Brain microvascular endothelial cell (primary cell): ENCODE results near the gene C2orf49.

Experiments used
- DNase-seq: peaks from one replicate; pipeline ENCODE4 v3.0.0-alpha.2; 2020
- H3K27ac ChIP-seq: fragments of 250-450 bp; sonication (Bioruptor Pico); 2 replicates; pipeline ENCODE4 v1.5.1; 2020; ENCODE audit warnings: mild to moderate bottlenecking, moderate library complexity
- H3K27me3 ChIP-seq: fragments of 250-450 bp; sonication (Bioruptor Pico); replicated peaks from 2 replicates; pipeline ENCODE4 v1.5.1; 2020; ENCODE audit warnings: mild to moderate bottlenecking
- H3K36me3 ChIP-seq: fragments of 250-450 bp; sonication (Bioruptor Pico); replicated peaks from 2 replicates; pipeline ENCODE4 v1.5.1; 2020; ENCODE audit warnings: mild to moderate bottlenecking
- H3K4me3 ChIP-seq: 2 replicates; pipeline ENCODE4 v1.5.1; 2011; ENCODE audit warnings: low read depth, mild to moderate bottlenecking, control low read depth, low read length, moderate library complexity
- CTCF ChIP-seq: IDR thresholded peaks from 2 replicates; pipeline ENCODE4 v1.5.1; 2011; ENCODE audit warnings: low read depth, mild to moderate bottlenecking, moderate library complexity, low read length, control low read depth, inconsistent platforms; ENCODE audit errors: missing control alignments
- in situ Hi-C: cut with HindIII; loops from 2 replicates; pipeline ENCODE4 v1.10.0; 2017; ENCODE audit warnings: low sequenced_read_pairs, low pct_ligation_motif_present

C2orf49 gene

GRCh38 chr2:105301646-105302045 is 35.7 kb upstream of the C2orf49 start:
- TF ChIP-seq CTCF: no peak

GRCh38 chr2:105307146-105307545 is 30.2 kb upstream of the C2orf49 start:
- in situ Hi-C loops: no loop called here
- Histone ChIP-seq H3K4me3 (no peak overlapping the region), H3K36me3 (peaks cover 10% of the 10 kb centered on the region), H3K27me3 (no peaks in the 10 kb centered on the region), H3K27ac (no peak overlapping the region)
- DNase-seq: no peak
- no peak for TF ChIP-seq CTCF

More at GRCh38 chr2:105301646-105302045, 35.7 kb upstream of the C2orf49 start:
- no peak for DNase-seq
- in situ Hi-C loops: no loop called here
- Histone ChIP-seq H3K36me3 (no peaks in the 10 kb centered on the region), H3K4me3 (no peak overlapping the region), H3K27me3 (no peaks in the 10 kb centered on the region), H3K27ac (no peak overlapping the region)

- Histone ChIP-seq H3K27ac (no peak overlapping the region), H3K4me3 (no peak overlapping the region), H3K36me3 (peaks cover 10% of the 10 kb centered on the region), H3K27me3 (no peaks in the 10 kb centered on the region)
- no peak for TF ChIP-seq CTCF
- in situ Hi-C loops: no loop called here
- DNase-seq: no peak
These were observed 29.8 kb upstream of the C2orf49 start for GRCh38 chr2:105307550-105307949.

- no peak for TF ChIP-seq CTCF
- in situ Hi-C loops: no loop called here
- H3K27me3 ChIP-seq: no peaks in the 10 kb centered on the region
- H3K4me3 ChIP-seq: no peak overlapping the region
- no peak overlapping the region for H3K27ac ChIP-seq
- DNase-seq: no peak
- peaks cover 10% of the 10 kb centered on the region for H3K36me3 ChIP-seq
These were observed 29.4 kb upstream of the C2orf49 start for GRCh38 chr2:105307962-105308361.

GRCh38 chr2:105308382-105309146 is 28.8 kb upstream of the C2orf49 start:
- H3K27ac ChIP-seq: no peak overlapping the region
- no peak for DNase-seq
- TF ChIP-seq CTCF: no peak
- H3K27me3 ChIP-seq: no peaks in the 10 kb centered on the region
- in situ Hi-C loops: no loop called here
- H3K4me3 ChIP-seq: no peak overlapping the region
- peaks cover 10% of the 10 kb centered on the region for H3K36me3 ChIP-seq

GRCh38 chr2:105309147-105309545 is 28.2 kb upstream of the C2orf49 start:
- peaks cover 10% of the 10 kb centered on the region for H3K36me3 ChIP-seq
- in situ Hi-C loops: no loop called here
- DNase-seq: no peak
- H3K4me3 ChIP-seq: no peak overlapping the region
- TF ChIP-seq CTCF: no peak
- H3K27me3 ChIP-seq: no peaks in the 10 kb centered on the region
- no peak overlapping the region for H3K27ac ChIP-seq
